HG03378 (cell line): ENCODE measurements around the gene INPP4B.
"Not testable (repeated sequence)": the region's sequence is repeated elsewhere in the genome, so short reads cannot be mapped to it uniquely, and the experiment has no call there.

Source experiments
- ATAC-seq: cut with Tn5 transposase; IDR thresholded peaks from one replicate; pipeline ENCODE4 v1.9.1; 2021; ENCODE audit warnings: mild to moderate bottlenecking, moderate library complexity; ENCODE audit not compliant: unreplicated experiment

Gene INPP4B

GRCh38 chr4:142104041-142104440 is 742.1 kb downstream of the INPP4B start:
- no peak for ATAC-seq

GRCh38 chr4:142101401-142101800 is 744.7 kb downstream of the INPP4B start:
- no peak for ATAC-seq

- no peak for ATAC-seq
These were observed 745.2 kb downstream of the INPP4B start for GRCh38 chr4:142100941-142101340.

- no peak for ATAC-seq
These were observed 747.1 kb downstream of the INPP4B start for GRCh38 chr4:142098900-142099545.

GRCh38 chr4:142098380-142098779 is 747.7 kb downstream of the INPP4B start:
- ATAC-seq: no peak

- no peak for ATAC-seq
These were observed 749.1 kb downstream of the INPP4B start for GRCh38 chr4:142097015-142097414.

- ATAC-seq: no peak
These were observed 750.1 kb downstream of the INPP4B start for GRCh38 chr4:142095886-142096605.

GRCh38 chr4:142092941-142093340 is 753.2 kb downstream of the INPP4B start:
- ATAC-seq: no peak

GRCh38 chr4:142091691-142092182 is 754.4 kb downstream of the INPP4B start:
- ATAC-seq: no peak

- ATAC-seq: no peak
These were observed 755.0 kb downstream of the INPP4B start for GRCh38 chr4:142091085-142091513.

- no peak for ATAC-seq
These were observed 757.2 kb downstream of the INPP4B start for GRCh38 chr4:142088906-142089305.

GRCh38 chr4:142085513-142086292 is 760.4 kb downstream of the INPP4B start:
- ATAC-seq: no peak

GRCh38 chr4:142083264-142083663 is 762.8 kb downstream of the INPP4B start:
- ATAC-seq: no peak

- ATAC-seq: no peak
These were observed 765.1 kb downstream of the INPP4B start for GRCh38 chr4:142081025-142081424.

GRCh38 chr4:142079959-142080358 is 766.1 kb downstream of the INPP4B start:
- ATAC-seq: no peak

GRCh38 chr4:142077048-142077447 is 769.1 kb downstream of the INPP4B start:
- ATAC-seq: no peak

- ATAC-seq: not testable (repeated sequence)
These were observed 777.8 kb downstream of the INPP4B start for GRCh38 chr4:142068304-142068703.

- not testable (repeated sequence) for ATAC-seq
These were observed 779.5 kb downstream of the INPP4B start for GRCh38 chr4:142066562-142066961.

- no peak for ATAC-seq
These were observed 780.9 kb downstream of the INPP4B start for GRCh38 chr4:142065086-142065647.

GRCh38 chr4:142064181-142064580 is 781.9 kb downstream of the INPP4B start:
- ATAC-seq: no peak

- ATAC-seq: no peak
These were observed 800.1 kb downstream of the INPP4B start for GRCh38 chr4:142045996-142046395.
